GM23338 (cell line): Measurements from ENCODE around the gene TMEM131L. TPM values are rescaled to one million over a fixed set of nuclear protein-coding genes. Genes with fewer than 3 reads are reported as not detected.

Source experiments
- ATAC-seq: fragments of 200-7000 bp; cut with Tn5 transposase; 3 replicates; pipeline ENCODE4 v1.9.1; 2020
- DNase-seq: peaks from one replicate; pipeline ENCODE4 v3.0.0-alpha.2; 2015; ENCODE audit warnings: low spot score
- H2AFZ ChIP-seq: fragments of 200-600 bp; sonication (generic); 2 replicates; pipeline ENCODE4 v1.8.0; 2016; ENCODE audit warnings: antibody characterized with exemption, mild to moderate bottlenecking, moderate library complexity
- H3F3A ChIP-seq: fragments of 200-600 bp; sonication (generic); replicated peaks from 2 replicates; pipeline ENCODE4 v1.8.0; 2017; ENCODE audit warnings: antibody characterized with exemption, mixed run types, low read depth
- H3K27ac ChIP-seq: fragments of 200-600 bp; sonication (generic); 2 replicates; pipeline ENCODE4 v1.6.1; 2016; ENCODE audit warnings: low read depth
- H3K27me3 ChIP-seq: fragments of 200-600 bp; sonication (generic); 2 replicates; pipeline ENCODE4 v1.8.0; 2016; ENCODE audit warnings: mild to moderate bottlenecking, mixed run types, moderate library complexity; ENCODE audit not compliant: insufficient read depth
- H3K36me3 ChIP-seq: fragments of 200-600 bp; sonication (generic); 2 replicates; pipeline ENCODE4 v1.8.0; 2016; ENCODE audit warnings: mild to moderate bottlenecking; ENCODE audit not compliant: insufficient read depth
- H3K4me1 ChIP-seq: fragments of 200-600 bp; sonication (generic); 2 replicates; pipeline ENCODE4 v1.8.0; 2016; ENCODE audit warnings: mild to moderate bottlenecking, moderate library complexity; ENCODE audit not compliant: insufficient read depth
- H3K4me2 ChIP-seq: fragments of 200-600 bp; sonication (generic); 2 replicates; pipeline ENCODE4 v1.7.1; 2017; ENCODE audit warnings: mixed run types
- H3K4me3 ChIP-seq: fragments of 200-600 bp; sonication (generic); 2 replicates; pipeline ENCODE4 v1.6.1; 2016; ENCODE audit warnings: mixed run types
- H3K79me2 ChIP-seq: fragments of 200-600 bp; sonication (generic); replicated peaks from 2 replicates; pipeline ENCODE4 v1.8.0; 2017; ENCODE audit warnings: mild to moderate bottlenecking; ENCODE audit not compliant: insufficient read depth
- H3K9me2 ChIP-seq: fragments of 200-600 bp; sonication (generic); 2 replicates; pipeline ENCODE4 v1.8.0; 2017; ENCODE audit not compliant: insufficient read depth
- H4K20me1 ChIP-seq: fragments of 200-600 bp; sonication (generic); replicated peaks from 2 replicates; pipeline ENCODE4 v1.8.0; 2017; ENCODE audit warnings: mild to moderate bottlenecking; ENCODE audit not compliant: insufficient read depth
- H3K27ac Mint-ChIP-seq: 2 replicates; pipeline ENCODE4 v1.8.0; 2020; ENCODE audit warnings: inconsistent platforms, mild to moderate bottlenecking, moderate library complexity, mixed read lengths
- H3K27me3 Mint-ChIP-seq: 3 replicates; pipeline ENCODE4 v1.8.0; 2022; ENCODE audit warnings: low read depth, mild to moderate bottlenecking, moderate library complexity, mixed read lengths, inconsistent platforms; ENCODE audit not compliant: insufficient read depth, poor library complexity
- H3K36me3 Mint-ChIP-seq: 3 replicates; pipeline ENCODE4 v1.8.0; 2021; ENCODE audit warnings: low read depth, mild to moderate bottlenecking, inconsistent platforms, moderate library complexity, mixed read lengths
- H3K4me1 Mint-ChIP-seq: 3 replicates; pipeline ENCODE4 v1.8.0; 2020; ENCODE audit warnings: mild to moderate bottlenecking, inconsistent platforms, mixed read lengths
- H3K4me3 Mint-ChIP-seq: 3 replicates; pipeline ENCODE4 v1.8.0; 2021; ENCODE audit warnings: moderate library complexity, mild to moderate bottlenecking, inconsistent platforms, mixed read lengths
- H3K9me3 Mint-ChIP-seq: 3 replicates; pipeline ENCODE4 v1.8.0; 2020; ENCODE audit warnings: moderate library complexity, mild to moderate bottlenecking, inconsistent platforms, mixed read lengths
- JUNB ChIP-seq: IDR thresholded peaks from one replicate; pipeline ENCODE4 v1.6.1; 2016; ENCODE audit warnings: antibody characterized with exemption; ENCODE audit not compliant: unreplicated experiment
- POLR2AphosphoS5 ChIP-seq: IDR thresholded peaks from 2 replicates; pipeline ENCODE4 v1.6.1; 2016; ENCODE audit warnings: antibody characterized with exemption, low read depth
- polyA plus RNA-seq: library from polyadenylated mRNA; unstranded; fragments of >200 nt; fragmentation: Nextera tagmentation; extraction: Ambion mirVana; gene quantifications from 2 replicates; pipeline ENCODE4 v1.2.1, GENCODE V29; 2016
- total RNA-seq: library from RNA; depleted of rRNA; stranded (reverse); fragments of >200 nt; shearing (Covaris generic); gene quantifications from 2 replicates; pipeline ENCODE4 v1.2.3, GENCODE V29; 2014
- TF ChIP-seq, protein P1 (sequence below), 2 experiments: fragments of 200-600 bp in 1 of 2; sonication (generic) in 1 of 2; conservative IDR thresholded peaks; 2 replicates each; pipeline versions ENCODE4 v1.5.1 to v1.6.1; 2016 to 2017; ENCODE audit warnings: antibody characterized with exemption in 2 of 2, low read depth in 2 of 2, mild to moderate bottlenecking in 2 of 2, moderate library complexity in 1 of 2
- TF ChIP-seq, protein P2 (sequence below): IDR thresholded peaks from 2 replicates; pipeline ENCODE4 v1.6.1; 2016; ENCODE audit warnings: antibody characterized with exemption
- TF ChIP-seq, protein P3 (sequence below): IDR thresholded peaks from one replicate; pipeline ENCODE4 v1.6.1; 2018; ENCODE audit warnings: antibody characterized with exemption; ENCODE audit not compliant: unreplicated experiment

The TMEM131L gene
- total and polyA plus RNA-seq, 2 experiments from 2014 or later: 11.1 to 32.2 TPM

DNA sequence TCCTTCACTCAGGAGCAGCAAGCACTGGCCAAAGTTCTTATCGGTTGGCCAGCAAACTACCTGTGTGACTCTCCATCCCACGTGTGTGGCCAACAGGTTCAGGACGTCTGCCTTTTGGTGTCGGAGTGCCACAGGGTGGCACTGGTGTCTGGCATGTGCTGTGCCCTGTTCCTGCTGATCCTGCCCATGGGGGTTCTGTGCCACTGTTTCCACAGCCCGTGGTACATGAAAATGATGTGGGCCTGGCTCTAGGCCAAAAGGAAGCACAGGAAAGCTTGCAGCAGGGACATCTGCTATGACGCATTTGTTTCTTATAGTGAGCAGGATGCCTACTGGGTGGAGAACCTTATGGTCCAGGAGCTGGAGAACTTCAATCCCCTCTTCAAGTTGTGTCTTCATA, 213.3 kb downstream of the TMEM131L start:
- H3K36me3 Mint-ChIP-seq: no peaks in the 10 kb centered on the region; the same call in 2 of the 3 replicates
- Histone ChIP-seq H3K4me3 (no peak overlapping the region), H3K4me1 (no peaks in the 10 kb centered on the region), H3K9me2 (no peaks in the 10 kb centered on the region), H3K36me3 (no peaks in the 10 kb centered on the region), H3K4me2 (no peak overlapping the region), H4K20me1 (no peaks in the 10 kb centered on the region), H3K27me3 (peaks cover 33% of the 10 kb centered on the region), H3K79me2 (no peaks in the 10 kb centered on the region), H3F3A (no peaks in the 10 kb centered on the region), H2AFZ (no peak overlapping the region), H3K27ac (no peak overlapping the region)
- DNase-seq (no peak), ATAC-seq (no peak)
- no peaks in the 10 kb centered on the region; the same call in 2 of the 3 replicates for H3K9me3 Mint-ChIP-seq
- H3K27ac Mint-ChIP-seq: no peak overlapping the region
- no peak overlapping the region for H3K4me3 Mint-ChIP-seq
- peaks cover 21% of the 10 kb centered on the region for H3K27me3 Mint-ChIP-seq
- TF ChIP-seq, protein P1, sequence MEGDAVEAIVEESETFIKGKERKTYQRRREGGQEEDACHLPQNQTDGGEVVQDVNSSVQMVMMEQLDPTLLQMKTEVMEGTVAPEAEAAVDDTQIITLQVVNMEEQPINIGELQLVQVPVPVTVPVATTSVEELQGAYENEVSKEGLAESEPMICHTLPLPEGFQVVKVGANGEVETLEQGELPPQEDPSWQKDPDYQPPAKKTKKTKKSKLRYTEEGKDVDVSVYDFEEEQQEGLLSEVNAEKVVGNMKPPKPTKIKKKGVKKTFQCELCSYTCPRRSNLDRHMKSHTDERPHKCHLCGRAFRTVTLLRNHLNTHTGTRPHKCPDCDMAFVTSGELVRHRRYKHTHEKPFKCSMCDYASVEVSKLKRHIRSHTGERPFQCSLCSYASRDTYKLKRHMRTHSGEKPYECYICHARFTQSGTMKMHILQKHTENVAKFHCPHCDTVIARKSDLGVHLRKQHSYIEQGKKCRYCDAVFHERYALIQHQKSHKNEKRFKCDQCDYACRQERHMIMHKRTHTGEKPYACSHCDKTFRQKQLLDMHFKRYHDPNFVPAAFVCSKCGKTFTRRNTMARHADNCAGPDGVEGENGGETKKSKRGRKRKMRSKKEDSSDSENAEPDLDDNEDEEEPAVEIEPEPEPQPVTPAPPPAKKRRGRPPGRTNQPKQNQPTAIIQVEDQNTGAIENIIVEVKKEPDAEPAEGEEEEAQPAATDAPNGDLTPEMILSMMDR (conservative IDR thresholded peaks at IDR 0.05; ENCODE audit: low read depth in 2 of 2): peak in 1 of 2 experiments; percentile 30; a peak in 2 of 4 replicates
- TF ChIP-seq, protein P2, sequence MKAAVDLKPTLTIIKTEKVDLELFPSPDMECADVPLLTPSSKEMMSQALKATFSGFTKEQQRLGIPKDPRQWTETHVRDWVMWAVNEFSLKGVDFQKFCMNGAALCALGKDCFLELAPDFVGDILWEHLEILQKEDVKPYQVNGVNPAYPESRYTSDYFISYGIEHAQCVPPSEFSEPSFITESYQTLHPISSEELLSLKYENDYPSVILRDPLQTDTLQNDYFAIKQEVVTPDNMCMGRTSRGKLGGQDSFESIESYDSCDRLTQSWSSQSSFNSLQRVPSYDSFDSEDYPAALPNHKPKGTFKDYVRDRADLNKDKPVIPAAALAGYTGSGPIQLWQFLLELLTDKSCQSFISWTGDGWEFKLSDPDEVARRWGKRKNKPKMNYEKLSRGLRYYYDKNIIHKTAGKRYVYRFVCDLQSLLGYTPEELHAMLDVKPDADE: no peak
- peaks cover 3% of the 10 kb centered on the region; the same call in 1 of the 3 replicates for H3K4me1 Mint-ChIP-seq

DNA sequence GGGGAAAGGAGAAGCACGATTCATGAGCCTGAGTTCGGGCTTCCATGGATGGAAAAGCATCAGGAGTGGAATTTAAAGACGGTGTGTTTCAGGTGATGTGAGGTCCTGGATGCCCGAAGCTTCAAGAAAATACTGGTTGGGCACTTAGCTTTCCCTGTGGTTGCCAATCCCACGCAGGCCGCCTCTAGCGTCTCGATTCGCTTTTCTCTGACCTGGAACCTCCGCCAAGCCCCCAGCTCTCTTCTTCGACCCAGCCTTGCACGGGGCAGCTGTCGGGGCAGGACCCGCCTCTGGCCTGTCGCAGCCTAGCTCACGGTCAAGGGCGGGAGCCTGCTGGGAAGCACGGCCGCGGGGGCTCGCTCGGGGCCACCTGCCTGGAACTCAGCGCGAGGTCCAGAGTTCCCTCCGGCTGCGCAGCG, 217.6 kb downstream of the TMEM131L start:
- Histone ChIP-seq H3K27ac (no peak overlapping the region), H3K36me3 (no peaks in the 10 kb centered on the region), H3F3A (no peaks in the 10 kb centered on the region), H3K4me3 (peak overlapping the region; percentile 79), H3K4me1 (peaks cover 4% of the 10 kb centered on the region), H2AFZ (peak overlapping the region; percentile 98), H3K9me2 (no peaks in the 10 kb centered on the region), H3K27me3 (peaks cover 55% of the 10 kb centered on the region), H3K79me2 (no peaks in the 10 kb centered on the region), H4K20me1 (no peaks in the 10 kb centered on the region), H3K4me2 (peak overlapping the region; percentile 78)
- ATAC-seq (peak; percentile 71), DNase-seq (no peak)
- Mint-ChIP-seq H3K27me3 (peaks cover 37% of the 10 kb centered on the region), H3K4me1 (peaks cover 9% of the 10 kb centered on the region), H3K9me3 (peaks cover 37% of the 10 kb centered on the region), H3K27ac (no peak overlapping the region), H3K4me3 (peak overlapping the region; percentile 78), H3K36me3 (peaks cover 14% of the 10 kb centered on the region)
- TF ChIP-seq POLR2AphosphoS5 (no peak), JUNB (no peak)
- TF ChIP-seq, protein P3, sequence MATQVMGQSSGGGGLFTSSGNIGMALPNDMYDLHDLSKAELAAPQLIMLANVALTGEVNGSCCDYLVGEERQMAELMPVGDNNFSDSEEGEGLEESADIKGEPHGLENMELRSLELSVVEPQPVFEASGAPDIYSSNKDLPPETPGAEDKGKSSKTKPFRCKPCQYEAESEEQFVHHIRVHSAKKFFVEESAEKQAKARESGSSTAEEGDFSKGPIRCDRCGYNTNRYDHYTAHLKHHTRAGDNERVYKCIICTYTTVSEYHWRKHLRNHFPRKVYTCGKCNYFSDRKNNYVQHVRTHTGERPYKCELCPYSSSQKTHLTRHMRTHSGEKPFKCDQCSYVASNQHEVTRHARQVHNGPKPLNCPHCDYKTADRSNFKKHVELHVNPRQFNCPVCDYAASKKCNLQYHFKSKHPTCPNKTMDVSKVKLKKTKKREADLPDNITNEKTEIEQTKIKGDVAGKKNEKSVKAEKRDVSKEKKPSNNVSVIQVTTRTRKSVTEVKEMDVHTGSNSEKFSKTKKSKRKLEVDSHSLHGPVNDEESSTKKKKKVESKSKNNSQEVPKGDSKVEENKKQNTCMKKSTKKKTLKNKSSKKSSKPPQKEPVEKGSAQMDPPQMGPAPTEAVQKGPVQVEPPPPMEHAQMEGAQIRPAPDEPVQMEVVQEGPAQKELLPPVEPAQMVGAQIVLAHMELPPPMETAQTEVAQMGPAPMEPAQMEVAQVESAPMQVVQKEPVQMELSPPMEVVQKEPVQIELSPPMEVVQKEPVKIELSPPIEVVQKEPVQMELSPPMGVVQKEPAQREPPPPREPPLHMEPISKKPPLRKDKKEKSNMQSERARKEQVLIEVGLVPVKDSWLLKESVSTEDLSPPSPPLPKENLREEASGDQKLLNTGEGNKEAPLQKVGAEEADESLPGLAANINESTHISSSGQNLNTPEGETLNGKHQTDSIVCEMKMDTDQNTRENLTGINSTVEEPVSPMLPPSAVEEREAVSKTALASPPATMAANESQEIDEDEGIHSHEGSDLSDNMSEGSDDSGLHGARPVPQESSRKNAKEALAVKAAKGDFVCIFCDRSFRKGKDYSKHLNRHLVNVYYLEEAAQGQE: no peak
- TF ChIP-seq, protein P2: peak; percentile 17; the same call in 1 of the 2 replicates
